Measurements from ENCODE around the gene ABLIM3. TPM values are rescaled to one million over a fixed set of nuclear protein-coding genes. Genes with fewer than 3 reads are reported as not detected.

ABLIM3 gene
- total and polyA plus RNA-seq, 2 experiments from 2014 or later, result 1.1 to 2.1 TPM

- Histone ChIP-seq H3K4me1 (ENCODE audit: low read depth) (no peaks in the 10 kb centered on the region), H3K4me3 (no peak overlapping the region), H3K27ac (no peak overlapping the region), H3K9me3 (ENCODE audit: low read depth) (no peaks in the 10 kb centered on the region), H3K27me3 (peaks cover 52% of the 10 kb centered on the region), H3K36me3 (no peaks in the 10 kb centered on the region)
- TF ChIP-seq CTCF (IDR thresholded peaks at IDR 0.05; ENCODE audit: low read depth, low read length), result no peak
- DNase-seq (ENCODE audit: low read depth in 1 of 2, low spot score in 1 of 2), result no peak
Measured at GRCh38 chr5:149247726-149248125, 106.4 kb downstream of the ABLIM3 start.

- Histone ChIP-seq H3K4me3 (no peak overlapping the region), H3K9me3 (ENCODE audit: low read depth) (no peaks in the 10 kb centered on the region), H3K27ac (no peak overlapping the region), H3K36me3 (no peaks in the 10 kb centered on the region), H3K4me1 (ENCODE audit: low read depth) (no peaks in the 10 kb centered on the region), H3K27me3 (peaks cover 19% of the 10 kb centered on the region)
- TF ChIP-seq CTCF (IDR thresholded peaks at IDR 0.05; ENCODE audit: low read depth, low read length), result no peak
- DNase-seq (ENCODE audit: low read depth in 1 of 2, low spot score in 1 of 2), result no peak
Measured at GRCh38 chr5:149251546-149251945, 110.3 kb downstream of the ABLIM3 start.

GRCh38 chr5:149254506-149254905 lies 113.2 kb downstream of the ABLIM3 start:
- Histone ChIP-seq H3K27me3 (peaks cover 40% of the 10 kb centered on the region), H3K36me3 (no peaks in the 10 kb centered on the region), H3K4me1 (ENCODE audit: low read depth) (no peaks in the 10 kb centered on the region), H3K4me3 (no peak overlapping the region), H3K27ac (no peak overlapping the region), H3K9me3 (ENCODE audit: low read depth) (no peaks in the 10 kb centered on the region)
- DNase-seq (ENCODE audit: low read depth in 1 of 2, low spot score in 1 of 2), result peak; percentile 45 to 71
- TF ChIP-seq CTCF (IDR thresholded peaks at IDR 0.05; ENCODE audit: low read depth, low read length), result no peak

DNA sequence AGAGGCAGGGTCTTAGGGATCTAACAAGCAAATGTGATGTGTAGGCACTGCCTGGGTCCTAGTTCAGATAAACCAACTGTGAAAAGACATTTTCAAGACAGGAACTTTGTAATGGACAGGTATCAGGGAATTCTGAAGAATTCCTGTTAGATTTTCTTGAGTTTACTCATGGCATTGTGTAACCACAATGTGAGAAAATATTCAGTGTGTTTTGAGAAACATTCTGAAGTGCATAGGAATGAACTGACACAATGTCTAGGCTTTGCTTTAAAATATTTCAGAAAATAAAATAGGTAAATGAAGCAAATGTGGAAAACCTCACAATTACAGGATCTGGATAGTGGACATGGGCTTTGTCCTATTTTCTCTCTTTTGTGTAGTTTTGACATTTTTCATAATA lies 115.2 kb downstream of the ABLIM3 start:
- Histone ChIP-seq H3K36me3 (no peaks in the 10 kb centered on the region), H3K27me3 (peaks cover 51% of the 10 kb centered on the region), H3K4me3 (no peak overlapping the region), H3K27ac (no peak overlapping the region), H3K4me1 (ENCODE audit: low read depth) (no peaks in the 10 kb centered on the region), H3K9me3 (ENCODE audit: low read depth) (no peaks in the 10 kb centered on the region)
- TF ChIP-seq CTCF (IDR thresholded peaks at IDR 0.05; ENCODE audit: low read depth, low read length), result no peak
- DNase-seq (ENCODE audit: low read depth in 1 of 2, low spot score in 1 of 2), result no peak

DNA sequence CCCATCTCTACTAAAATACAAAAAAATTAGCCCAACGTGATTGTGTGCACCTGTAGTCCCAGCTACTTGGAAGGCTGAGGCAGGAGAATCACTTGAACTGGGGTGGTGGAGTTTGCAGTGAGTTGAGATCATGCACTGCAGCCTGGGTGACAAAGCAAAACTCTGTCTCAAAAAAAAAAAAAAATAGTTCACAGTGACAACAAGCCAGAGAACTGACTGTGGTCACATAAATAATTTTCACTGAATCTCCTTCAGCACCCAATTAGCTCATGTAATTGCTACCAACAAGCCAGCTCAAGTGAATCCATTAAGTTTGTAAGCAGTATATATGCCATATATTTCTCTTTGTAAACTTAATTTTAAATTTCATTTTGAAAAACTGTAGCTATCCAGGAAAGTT lies 115.8 kb downstream of the ABLIM3 start:
- H3K27me3 ChIP-seq, result peaks cover 54% of the 10 kb centered on the region
- H3K4me3 ChIP-seq, result no peak overlapping the region
- H3K27ac ChIP-seq, result no peak overlapping the region
- DNase-seq (ENCODE audit: low read depth in 1 of 2, low spot score in 1 of 2), result no peak
- H3K4me1 ChIP-seq (ENCODE audit: low read depth), result no peaks in the 10 kb centered on the region
- H3K36me3 ChIP-seq, result no peaks in the 10 kb centered on the region
- TF ChIP-seq CTCF (IDR thresholded peaks at IDR 0.05; ENCODE audit: low read depth, low read length), result no peak
- H3K9me3 ChIP-seq (ENCODE audit: low read depth), result no peaks in the 10 kb centered on the region
